Measurements from ENCODE around the gene MAN1B1. TPM values are rescaled to one million over a fixed set of nuclear protein-coding genes. Genes with fewer than 3 reads are reported as not detected.

MAN1B1 gene
- polyA plus RNA-seq, 1 donor (not counting 4 experiments of a cell fraction or from before 2014, with no cell fraction given), result 34.3 TPM

DNA sequence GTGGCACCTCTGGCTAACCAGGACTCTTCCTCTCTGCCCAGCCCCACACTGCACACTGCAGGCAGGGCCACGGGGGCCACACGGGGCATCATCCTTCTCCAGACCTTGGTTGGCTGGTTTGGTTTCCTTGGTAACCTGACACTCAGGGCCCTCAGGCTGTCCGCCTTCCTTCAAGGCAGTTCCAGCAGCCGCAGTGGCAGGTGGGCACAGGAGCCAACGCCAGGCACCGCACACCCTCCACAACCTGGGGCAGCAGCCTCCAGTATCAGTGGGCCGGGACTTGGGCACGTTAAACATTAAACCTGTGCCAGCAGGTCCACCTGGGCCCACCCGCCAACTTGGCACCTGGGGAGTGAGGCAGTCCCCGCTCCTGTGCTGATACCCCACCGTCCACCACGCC lies 42.7 kb upstream of the MAN1B1 start:
- H3K9ac ChIP-seq (ENCODE audit: control insufficient read depth, extremely low read depth, insufficient read depth, low read length), result no peak overlapping the region
- TF ChIP-seq EZH2 (IDR thresholded peaks at IDR 0.05; ENCODE audit: low read length), result no peak
- TF ChIP-seq, protein P1, sequence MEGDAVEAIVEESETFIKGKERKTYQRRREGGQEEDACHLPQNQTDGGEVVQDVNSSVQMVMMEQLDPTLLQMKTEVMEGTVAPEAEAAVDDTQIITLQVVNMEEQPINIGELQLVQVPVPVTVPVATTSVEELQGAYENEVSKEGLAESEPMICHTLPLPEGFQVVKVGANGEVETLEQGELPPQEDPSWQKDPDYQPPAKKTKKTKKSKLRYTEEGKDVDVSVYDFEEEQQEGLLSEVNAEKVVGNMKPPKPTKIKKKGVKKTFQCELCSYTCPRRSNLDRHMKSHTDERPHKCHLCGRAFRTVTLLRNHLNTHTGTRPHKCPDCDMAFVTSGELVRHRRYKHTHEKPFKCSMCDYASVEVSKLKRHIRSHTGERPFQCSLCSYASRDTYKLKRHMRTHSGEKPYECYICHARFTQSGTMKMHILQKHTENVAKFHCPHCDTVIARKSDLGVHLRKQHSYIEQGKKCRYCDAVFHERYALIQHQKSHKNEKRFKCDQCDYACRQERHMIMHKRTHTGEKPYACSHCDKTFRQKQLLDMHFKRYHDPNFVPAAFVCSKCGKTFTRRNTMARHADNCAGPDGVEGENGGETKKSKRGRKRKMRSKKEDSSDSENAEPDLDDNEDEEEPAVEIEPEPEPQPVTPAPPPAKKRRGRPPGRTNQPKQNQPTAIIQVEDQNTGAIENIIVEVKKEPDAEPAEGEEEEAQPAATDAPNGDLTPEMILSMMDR (optimal IDR thresholded peaks at IDR 0.05 in 1 of 3, IDR thresholded peaks at IDR 0.05 in 1 of 3, conservative IDR thresholded peaks at IDR 0.05 in 1 of 3; ENCODE audit: extremely low read depth in 1 of 3, insufficient read depth in 2 of 3, low read length in 3 of 3), result no peak
- H3K4me1 ChIP-seq (ENCODE audit: control insufficient read depth, extremely low read depth, insufficient read depth, low read length), result peaks cover 11% of the 10 kb centered on the region
- H3K4me2 ChIP-seq (ENCODE audit: control insufficient read depth, extremely low read depth, insufficient read depth, low read depth, low read length), result no peak overlapping the region
- H3K9me1 ChIP-seq (ENCODE audit: control insufficient read depth, extremely low read depth, insufficient read depth, low read length), result no peaks in the 10 kb centered on the region
- FAIRE-seq (no peak), DNase-seq (ENCODE audit: low read depth, low spot score) (no peak)
- H3K27me3 ChIP-seq (ENCODE audit: control insufficient read depth, extremely low read depth, insufficient read depth, low read length), result peaks cover 19% of the 10 kb centered on the region
- peaks cover 6% of the 10 kb centered on the region for H4K20me1 ChIP-seq (ENCODE audit: control insufficient read depth, extremely low read depth, insufficient read depth, low read length)
- dilution Hi-C loops (cut with MboI; ENCODE audit: extremely low pct_ligation_motif_present, low sequenced_read_pairs), result no loop called here
- H2AFZ ChIP-seq (ENCODE audit: control insufficient read depth, low read length), result no peak overlapping the region
- no peak overlapping the region for H3K27ac ChIP-seq (ENCODE audit: control insufficient read depth, insufficient read depth, low read length)
- peaks cover 2% of the 10 kb centered on the region for H3K79me2 ChIP-seq (ENCODE audit: control insufficient read depth, insufficient read depth, low read length)
- peaks cover 0 to 2% of the 10 kb centered on the region in 2 experiments for H3K36me3 ChIP-seq (ENCODE audit: control insufficient read depth in 2 of 2, extremely low read depth in 1 of 2, insufficient read depth in 2 of 2, low read length in 2 of 2)
- H3K9me3 ChIP-seq (ENCODE audit: control insufficient read depth, low read depth, low read length), result no peaks in the 10 kb centered on the region
- no peak overlapping the region for H3K4me3 ChIP-seq (ENCODE audit: control insufficient read depth in 2 of 3, extremely low read depth in 1 of 3, insufficient read depth in 2 of 3, low read depth in 1 of 3, low read length in 3 of 3)

DNA sequence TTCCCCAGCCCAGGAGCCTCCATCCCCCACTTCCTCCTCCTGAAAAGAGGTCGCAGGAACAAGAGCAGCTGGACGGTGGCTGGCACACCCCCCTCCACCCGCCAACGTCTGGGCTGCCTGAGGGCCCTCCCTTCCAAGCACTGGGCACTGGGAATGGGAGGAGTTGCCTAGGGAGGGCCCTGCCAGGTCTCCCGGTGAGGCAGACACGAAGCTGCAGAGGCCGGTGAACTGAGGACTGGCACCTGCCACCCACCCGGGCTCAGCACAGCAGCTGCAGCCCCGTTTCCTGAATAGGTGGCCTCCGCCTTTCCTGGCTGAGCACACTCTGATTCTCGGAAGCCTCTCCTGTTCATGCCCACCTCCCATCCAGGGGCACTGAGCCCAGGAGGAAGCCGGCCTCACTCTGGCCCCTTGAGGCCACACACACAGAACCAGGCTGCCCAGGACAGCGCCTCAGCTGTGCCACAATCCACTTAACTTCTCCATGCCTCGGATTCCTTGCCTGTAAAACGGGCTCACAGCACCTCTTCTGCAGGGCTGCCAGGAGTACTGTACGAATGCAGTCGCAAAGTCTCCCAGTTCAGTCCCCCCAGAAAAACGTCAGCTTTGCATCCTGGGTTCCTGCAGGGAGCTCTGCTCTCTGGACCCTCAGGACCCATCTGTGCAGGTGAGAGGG lies 42.1 kb upstream of the MAN1B1 start:
- Histone ChIP-seq H3K4me2 (ENCODE audit: control insufficient read depth, extremely low read depth, insufficient read depth, low read depth, low read length) (peak overlapping the region; percentile 62), H3K79me2 (ENCODE audit: control insufficient read depth, insufficient read depth, low read length) (peaks cover 2% of the 10 kb centered on the region), H3K4me1 (ENCODE audit: control insufficient read depth, extremely low read depth, insufficient read depth, low read length) (peaks cover 11% of the 10 kb centered on the region), H2AFZ (ENCODE audit: control insufficient read depth, low read length) (no peak overlapping the region), H3K9me1 (ENCODE audit: control insufficient read depth, extremely low read depth, insufficient read depth, low read length) (no peaks in the 10 kb centered on the region), H4K20me1 (ENCODE audit: control insufficient read depth, extremely low read depth, insufficient read depth, low read length) (peaks cover 6% of the 10 kb centered on the region), H3K9me3 (ENCODE audit: control insufficient read depth, low read depth, low read length) (no peaks in the 10 kb centered on the region), H3K27me3 (ENCODE audit: control insufficient read depth, extremely low read depth, insufficient read depth, low read length) (peaks cover 24% of the 10 kb centered on the region), H3K9ac (ENCODE audit: control insufficient read depth, extremely low read depth, insufficient read depth, low read length) (peak overlapping the region; percentile 22), H3K36me3 (ENCODE audit: control insufficient read depth in 2 of 2, extremely low read depth in 1 of 2, insufficient read depth in 2 of 2, low read length in 2 of 2) (peaks cover 0 to 2% of the 10 kb centered on the region in 2 experiments), H3K27ac (ENCODE audit: control insufficient read depth, insufficient read depth, low read length) (no peak overlapping the region), H3K4me3 (ENCODE audit: control insufficient read depth in 2 of 3, extremely low read depth in 1 of 3, insufficient read depth in 2 of 3, low read depth in 1 of 3, low read length in 3 of 3) (peak overlapping the region; percentile 51 to 59 (median 57))
- FAIRE-seq, result no peak
- DNase-seq (ENCODE audit: low read depth, low spot score), result no peak
- TF ChIP-seq, protein P1 (optimal IDR thresholded peaks at IDR 0.05 in 1 of 3, IDR thresholded peaks at IDR 0.05 in 1 of 3, conservative IDR thresholded peaks at IDR 0.05 in 1 of 3; ENCODE audit: extremely low read depth in 1 of 3, insufficient read depth in 2 of 3, low read length in 3 of 3), result no peak
- no peak for TF ChIP-seq EZH2 (IDR thresholded peaks at IDR 0.05; ENCODE audit: low read length)
- dilution Hi-C loops (cut with MboI; ENCODE audit: extremely low pct_ligation_motif_present, low sequenced_read_pairs), result no loop called here

All from keratinocyte (primary cell).